ENCODE data around the gene FRMD4B. TPM values are rescaled to one million over a fixed set of nuclear protein-coding genes. Genes with fewer than 3 reads are reported as not detected.

FRMD4B gene
- total and polyA plus RNA-seq, 10 of the 15 experiments (the other 5 are each of a cell fraction or from before 2014, with no cell fraction given), result 3.9 to 11.4 (median 8.0) TPM

GRCh38 chr3:69417541-69418078 is 31.7 kb upstream of the FRMD4B start:
- no peaks in the 10 kb centered on the region for H3K79me2 ChIP-seq (ENCODE audit: control insufficient read depth, insufficient read depth, low read length)
- no peaks in the 10 kb centered on the region for H3K27me3 ChIP-seq (replicated peaks in 1 of 2; ENCODE audit: control insufficient read depth in 2 of 2, insufficient read depth in 2 of 2, low read length in 1 of 2)
- 53% methylated on average over 5 of the region's 5 CpGs for WGBS (ENCODE audit: insufficient coverage, insufficient replicate concordance, low lambda C conversion rate, missing lambda C conversion rate)
- H3K36me3 ChIP-seq (ENCODE audit: control insufficient read depth in 2 of 2, insufficient read depth in 2 of 2, low read length in 1 of 2), result no peaks in the 10 kb centered on the region
- in situ Hi-C loops (cut with MboI) (no loop called here), intact Hi-C loops (cut with micrococcal nuclease; ENCODE audit: unreplicated experiment) (no loop called here)
- POLR2A ChIA-PET, result no interaction called here
- TF ChIP-seq PRDM15 (CRISPR knock-in tag; IDR thresholded peaks at IDR 0.05) (no peak), MLLT1 (IDR thresholded peaks at IDR 0.05) (no peak), SMC3 (IDR thresholded peaks at IDR 0.05; ENCODE audit: borderline replicate concordance, low read length) (no peak), MYB (IDR thresholded peaks at IDR 0.05; ENCODE audit: borderline replicate concordance, low read depth, low read length) (no peak), SIN3A (IDR thresholded peaks at IDR 0.05; ENCODE audit: low read depth, low read length) (no peak), FOXM1 (IDR thresholded peaks at IDR 0.05; ENCODE audit: low read depth, low read length) (no peak), POLR2A (IDR thresholded peaks at IDR 0.05; ENCODE audit: low read depth, low read length) (no peak), TAF1 (IDR thresholded peaks at IDR 0.05; ENCODE audit: borderline replicate concordance, low read depth, low read length) (no peak), MYC (IDR thresholded peaks at IDR 0.05; ENCODE audit: insufficient read depth, insufficient read length, insufficient replicate concordance, low read length, severe bottlenecking) (no peak), ZNF274 (IDR thresholded peaks at IDR 0.05; ENCODE audit: insufficient read depth, insufficient read length) (no peak), ZNF622 (IDR thresholded peaks at IDR 0.05) (no peak), CBX3 (IDR thresholded peaks at IDR 0.05; ENCODE audit: borderline replicate concordance, low read depth) (no peak), CREM (IDR thresholded peaks at IDR 0.05; ENCODE audit: low read depth) (no peak), RB1 (IDR thresholded peaks at IDR 0.05; ENCODE audit: borderline replicate concordance) (no peak), PAX5 (IDR thresholded peaks at IDR 0.05; ENCODE audit: borderline replicate concordance, low read depth, low read length) (no peak), SMAD1 (IDR thresholded peaks at IDR 0.05; ENCODE audit: low read depth, partially characterized antibody) (no peak), MAX (IDR thresholded peaks at IDR 0.05; ENCODE audit: low read depth, low read length) (no peak), FOXK2 (IDR thresholded peaks at IDR 0.05) (no peak)
- TF ChIP-seq, protein P1, sequence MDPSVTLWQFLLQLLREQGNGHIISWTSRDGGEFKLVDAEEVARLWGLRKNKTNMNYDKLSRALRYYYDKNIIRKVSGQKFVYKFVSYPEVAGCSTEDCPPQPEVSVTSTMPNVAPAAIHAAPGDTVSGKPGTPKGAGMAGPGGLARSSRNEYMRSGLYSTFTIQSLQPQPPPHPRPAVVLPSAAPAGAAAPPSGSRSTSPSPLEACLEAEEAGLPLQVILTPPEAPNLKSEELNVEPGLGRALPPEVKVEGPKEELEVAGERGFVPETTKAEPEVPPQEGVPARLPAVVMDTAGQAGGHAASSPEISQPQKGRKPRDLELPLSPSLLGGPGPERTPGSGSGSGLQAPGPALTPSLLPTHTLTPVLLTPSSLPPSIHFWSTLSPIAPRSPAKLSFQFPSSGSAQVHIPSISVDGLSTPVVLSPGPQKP (IDR thresholded peaks at IDR 0.05; ENCODE audit: low read depth, low read length), result no peak
- H3K4me1 ChIP-seq (ENCODE audit: control insufficient read depth, insufficient read depth, low read length), result no peaks in the 10 kb centered on the region
- H3K9ac ChIP-seq (ENCODE audit: control insufficient read depth, insufficient read depth, low read length), result no peak overlapping the region
- SMC1A ChIA-PET (ENCODE audit: uncharacterized antibody, unreplicated experiment), result interaction anchor here (1.2 to 5.0 kb wide), 2 partner anchors 8 to 102 kb away, joined by 3 to 22 read pairs; no protein-coding TSS in a partner anchor
- no peaks in the 10 kb centered on the region for H3K9me3 ChIP-seq (replicated peaks; ENCODE audit: control insufficient read depth, insufficient read depth, low read length)
- DNase-seq (ENCODE audit: low read depth, low spot score), result no peak
- RAD21 ChIA-PET (ENCODE audit: unreplicated experiment), result interaction anchor here (0.7 to 0.9 kb wide), 2 partner anchors 111 to 255 kb away, joined by 3 read pairs; no protein-coding TSS in a partner anchor
- no peak overlapping the region for H3K4me3 ChIP-seq
- BruUV-seq (replicated peaks), result no TSS peak
- no peak overlapping the region for H3K4me2 ChIP-seq (ENCODE audit: control insufficient read depth, insufficient read depth)
- FAIRE-seq, result no peak
- ATAC-seq, result no peak
- CTCF ChIA-PET, result interaction anchor here (0.9 to 2.8 kb wide), 5 partner anchors 8 to 533 kb away, joined by 3 to 12 read pairs (median 4); no protein-coding TSS in a partner anchor
- H2AFZ ChIP-seq (ENCODE audit: control insufficient read depth, low read depth, low read length), result no peak overlapping the region
- no peak overlapping the region for H3K27ac ChIP-seq (ENCODE audit: control insufficient read depth, insufficient read depth)
- no peaks in the 10 kb centered on the region for H4K20me1 ChIP-seq (ENCODE audit: control insufficient read depth, insufficient read depth)
